ENCODE results near the gene CRAT.

CRAT gene
- total RNA-seq = 8.4 to 26.7 (median 18.7) reads per million in 17 experiments

DNA sequence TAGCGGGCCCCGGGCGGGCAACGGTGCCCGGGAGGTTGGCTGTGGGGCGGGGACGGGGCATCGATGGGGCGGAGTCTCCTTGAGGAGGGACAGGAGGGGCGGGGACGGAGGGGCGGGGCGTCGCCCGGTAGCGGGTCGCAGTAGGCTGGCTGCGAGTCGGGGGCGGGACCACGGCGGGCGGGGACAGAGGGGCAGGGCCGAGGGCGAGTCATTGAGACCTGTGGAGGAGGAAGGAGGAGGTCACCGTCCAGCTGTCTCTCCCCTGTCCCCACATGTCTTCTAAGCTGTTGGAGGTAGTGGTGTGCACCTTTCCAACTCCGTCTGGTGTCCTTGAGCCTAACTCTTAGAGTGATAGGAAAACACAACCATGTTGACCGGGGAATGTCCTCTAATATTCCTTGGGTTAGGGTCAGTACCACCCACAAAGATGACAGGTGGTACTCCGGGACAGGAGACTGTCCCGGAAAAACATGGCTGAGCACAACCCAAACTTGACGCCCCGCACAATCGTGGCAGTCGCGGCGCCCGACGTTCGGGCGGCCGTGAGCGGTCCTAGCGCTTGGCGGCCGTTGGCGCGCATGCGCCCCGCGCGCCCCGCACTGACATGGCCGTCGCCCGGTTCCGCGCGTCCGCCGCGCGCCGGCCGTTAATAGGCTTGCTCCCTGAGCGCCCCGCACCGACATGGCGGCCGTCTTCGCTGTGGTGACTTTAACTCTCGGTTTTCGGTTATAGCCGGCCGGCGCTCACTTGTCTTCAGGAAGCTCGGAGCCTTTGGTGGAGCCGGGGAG, at the start of gene CRAT, which contains the start of gene PTPA:
Gene CRAT, minus strand, starts transcription at position 54 of the 788 bp plus-strand sequence. CDS start 284 bp downstream, outside the sequence.
Gene PTPA, plus strand, starts transcription at position 676 of the 788 bp plus-strand sequence. CDS start 186 bp downstream, outside the sequence.
- peak; percentile 96 to 99 (median 98) for DNase-seq

DNA sequence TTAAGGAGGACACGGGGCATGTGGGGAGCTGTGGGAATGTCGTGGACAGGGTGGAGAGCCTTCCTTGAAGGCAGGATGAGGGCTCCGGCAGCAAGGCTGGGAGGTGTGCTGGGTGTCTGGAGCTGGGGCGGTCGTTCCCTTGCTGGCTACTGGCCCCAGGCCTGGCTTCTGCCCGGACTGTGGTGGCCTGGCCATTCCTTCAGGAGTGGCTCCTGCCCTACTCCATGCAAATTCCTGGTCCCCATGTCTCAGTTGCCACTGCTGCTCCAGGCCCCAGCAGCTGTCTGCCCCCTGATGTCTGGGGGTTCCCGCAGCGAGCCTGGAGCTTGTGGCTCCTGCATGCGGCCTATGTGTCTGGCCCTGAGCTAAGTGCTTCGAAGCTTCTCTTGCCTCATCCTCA, 45.6 kb upstream of the CRAT start:
- no peak for DNase-seq

DNA sequence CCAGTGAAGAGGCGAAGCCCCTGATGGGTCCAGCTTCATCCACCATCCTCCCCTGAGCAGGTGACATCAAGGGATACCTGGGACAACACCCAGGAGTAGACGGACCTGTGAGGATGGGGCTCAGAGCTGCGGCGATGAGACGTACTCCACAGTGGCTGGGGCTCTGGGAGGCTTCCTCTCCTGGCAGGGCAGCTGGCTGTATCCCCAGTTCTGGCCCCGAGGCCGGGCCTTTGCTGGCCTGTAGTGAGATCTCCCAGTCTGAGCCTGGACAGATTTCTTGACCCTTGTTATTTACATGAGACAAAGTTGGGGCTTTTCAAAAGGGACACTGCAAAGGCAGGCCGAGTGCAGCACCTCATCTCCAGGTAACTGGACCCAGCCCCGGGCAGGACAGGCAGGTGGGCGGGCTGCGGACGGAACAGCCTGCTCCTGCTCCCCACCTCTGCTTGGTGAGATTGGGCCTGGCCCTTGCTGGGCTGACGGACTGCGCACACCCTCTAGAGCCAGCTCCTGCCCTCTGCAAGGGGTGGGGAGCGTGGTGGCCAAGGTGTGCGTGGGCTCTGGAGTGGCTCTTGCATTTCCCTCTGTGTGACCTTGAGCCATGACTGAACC, 44.4 kb upstream of the CRAT start:
- no peak for DNase-seq

DNA sequence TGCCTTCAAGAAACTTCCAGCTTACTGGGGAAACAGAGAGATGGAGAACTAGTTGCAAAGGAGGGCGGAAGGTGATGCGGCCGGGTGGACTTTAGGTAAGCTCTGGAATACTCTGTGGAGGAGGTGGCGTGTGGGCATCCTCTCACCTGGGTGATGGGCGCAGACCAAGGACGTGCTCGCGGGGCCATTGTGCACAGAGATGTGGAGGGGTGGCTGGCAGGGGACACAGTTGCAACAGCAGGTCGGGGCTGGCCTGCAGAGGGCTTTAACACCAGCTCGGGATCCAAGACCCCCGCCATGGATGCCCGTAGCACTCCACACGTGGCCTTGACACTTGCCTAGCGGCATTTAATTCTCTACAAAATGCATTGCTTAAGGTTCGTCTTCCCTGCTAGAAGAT, 40.9 kb upstream of the CRAT start:
- DNase-seq = no peak

DNA sequence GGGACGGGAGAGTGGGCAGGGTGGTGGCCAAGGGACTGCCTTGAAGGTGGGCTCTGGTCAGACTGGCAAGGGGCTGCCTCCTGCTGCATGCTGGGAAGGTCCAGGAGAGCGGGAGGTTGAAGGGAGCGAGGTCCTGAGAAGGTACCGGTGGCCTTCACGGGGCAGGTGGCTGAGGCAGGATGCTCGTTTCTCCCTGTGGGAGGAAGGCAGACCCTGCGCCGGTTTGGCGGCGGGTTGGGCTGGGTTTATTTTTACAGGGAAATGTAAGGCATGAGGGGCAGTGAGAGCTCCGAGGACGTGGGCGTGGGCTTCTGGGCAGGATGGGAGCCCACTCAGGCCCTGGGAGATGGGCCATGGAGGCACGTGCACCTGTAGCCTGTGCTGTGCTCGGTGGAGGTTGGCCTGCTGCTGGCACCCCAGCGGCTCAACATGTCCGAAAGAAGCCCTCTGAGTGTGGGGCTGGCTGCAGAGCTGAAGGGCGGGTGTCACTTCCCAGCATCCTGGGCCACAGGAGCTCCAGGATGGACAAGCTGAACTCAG, 40.1 kb upstream of the CRAT start:
- DNase-seq = no peak

DNA sequence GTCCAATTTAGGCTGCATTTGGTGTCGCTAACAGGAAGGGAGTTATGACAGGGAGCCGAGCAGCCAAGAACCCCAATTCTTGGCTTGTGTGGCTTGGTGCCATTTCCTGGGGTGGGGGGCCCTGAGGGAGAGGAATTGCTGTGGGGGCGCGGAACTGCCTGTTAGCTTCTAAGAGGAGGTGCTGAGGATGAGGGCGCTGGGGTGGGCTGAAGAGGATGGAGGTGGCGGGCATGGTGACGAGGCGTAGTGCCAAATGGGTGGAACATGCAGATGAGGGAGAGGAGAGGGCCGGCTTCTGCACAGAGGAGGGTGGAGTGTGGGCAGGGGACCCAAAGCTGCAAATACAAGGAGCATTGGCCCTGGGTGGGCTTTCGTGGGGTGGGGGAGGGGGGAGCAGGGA, 39.5 kb upstream of the CRAT start:
- no peak for DNase-seq

DNA sequence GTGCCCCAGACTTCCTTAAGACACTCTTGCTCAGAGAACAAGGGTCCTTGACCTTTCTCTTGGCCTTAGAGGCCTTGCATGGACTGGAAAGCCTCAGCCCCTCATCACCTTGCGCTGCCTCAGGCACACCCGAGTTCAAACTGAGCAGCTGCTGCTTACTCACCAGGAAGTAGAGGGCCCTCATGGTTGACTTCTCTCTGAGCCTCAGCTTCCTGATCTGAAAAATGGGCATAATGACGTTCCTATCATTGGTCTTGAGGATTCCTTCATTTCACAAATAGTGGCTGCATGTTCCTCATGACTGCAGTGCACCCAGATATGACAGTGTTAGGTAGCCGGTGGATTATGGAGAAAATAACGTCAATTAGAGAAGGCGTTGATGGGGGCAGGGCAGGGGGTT, 38.8 kb upstream of the CRAT start:
- no peak for DNase-seq

DNA sequence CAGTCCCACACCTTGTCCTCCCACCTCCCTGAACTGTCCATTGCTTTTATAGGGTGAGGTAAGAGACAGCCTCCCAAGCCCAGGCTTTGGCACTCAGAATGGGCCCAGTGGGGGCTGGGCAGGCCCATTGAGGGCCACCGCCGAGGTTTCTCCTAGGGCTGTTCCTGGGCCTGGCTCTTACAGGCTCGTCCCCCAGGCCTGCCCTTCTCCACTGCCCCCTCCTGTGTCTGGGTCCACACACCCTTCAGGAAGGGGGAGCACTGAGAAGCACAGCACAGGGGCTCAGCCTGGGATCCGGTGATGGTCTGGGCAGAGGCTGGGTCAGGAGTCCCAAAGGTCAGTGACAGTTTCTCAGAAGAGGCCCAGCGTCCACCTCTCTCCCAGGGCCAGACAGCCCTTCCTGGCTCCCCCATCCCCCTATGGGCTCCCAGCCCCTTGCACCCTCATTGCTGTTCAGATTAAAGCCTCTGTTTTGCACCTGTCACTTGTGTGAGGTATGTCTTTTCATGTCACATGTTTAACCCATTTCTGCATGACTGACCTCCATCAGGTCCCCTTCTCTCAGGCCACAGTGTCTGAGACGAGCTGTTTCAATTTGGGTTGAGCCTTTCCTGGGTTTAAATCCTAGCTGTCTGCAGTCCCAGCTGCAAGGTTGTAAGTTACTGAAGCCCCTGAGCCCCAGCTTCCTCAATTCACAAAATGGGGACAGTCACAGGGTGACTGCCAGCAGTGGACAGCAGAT, 38.0 kb upstream of the CRAT start:
- no peak for DNase-seq

DNA sequence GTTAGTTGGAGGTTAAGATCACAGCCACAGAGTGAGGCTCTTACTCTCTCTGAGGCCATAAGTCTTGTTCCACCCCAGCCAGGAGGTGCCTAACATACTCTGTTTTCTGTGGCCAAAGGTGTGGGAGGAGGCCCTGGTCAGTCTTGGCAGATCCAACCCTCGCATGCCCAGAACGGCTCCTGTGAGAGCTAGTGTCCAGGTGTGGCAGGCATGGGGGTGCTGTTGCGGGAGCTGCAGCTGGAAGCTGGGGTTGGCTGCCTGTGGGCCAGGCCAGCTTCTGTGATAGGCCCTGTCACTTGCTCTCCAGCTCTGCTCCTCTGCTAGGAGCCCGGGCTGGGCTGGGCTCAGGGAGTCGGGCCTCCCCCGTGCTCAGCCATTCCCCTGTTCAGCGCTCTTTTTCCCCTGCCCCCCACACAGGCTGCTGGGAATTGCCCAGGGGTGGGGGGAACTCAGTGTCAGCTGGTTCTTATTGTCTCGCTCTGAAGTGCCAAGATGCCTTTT, 35.9 kb upstream of the CRAT start:
- DNase-seq = no peak

DNA sequence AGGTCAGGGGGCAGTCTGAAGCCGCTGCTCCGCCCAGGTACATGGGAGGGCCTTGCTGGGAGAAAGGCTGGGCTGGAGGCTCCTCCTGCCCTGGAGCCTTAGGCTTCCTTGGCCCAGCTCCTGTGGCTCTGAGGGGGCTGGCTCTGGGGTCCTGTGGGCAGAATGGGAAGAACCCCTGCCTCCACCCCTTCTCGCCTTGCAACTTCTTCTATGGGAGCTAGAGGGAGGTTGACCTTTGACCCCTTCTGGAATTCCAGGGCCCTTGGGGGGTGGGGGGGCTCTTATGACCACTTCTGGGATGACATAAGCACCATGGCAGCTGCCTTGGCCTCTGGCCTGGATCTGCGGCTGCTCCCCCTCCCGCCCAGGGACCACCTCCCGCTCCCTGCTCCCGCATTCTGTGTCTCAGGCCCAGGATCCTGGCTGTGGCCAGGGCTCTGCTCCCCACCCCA, 35.3 kb upstream of the CRAT start:
- no peak for DNase-seq

DNA sequence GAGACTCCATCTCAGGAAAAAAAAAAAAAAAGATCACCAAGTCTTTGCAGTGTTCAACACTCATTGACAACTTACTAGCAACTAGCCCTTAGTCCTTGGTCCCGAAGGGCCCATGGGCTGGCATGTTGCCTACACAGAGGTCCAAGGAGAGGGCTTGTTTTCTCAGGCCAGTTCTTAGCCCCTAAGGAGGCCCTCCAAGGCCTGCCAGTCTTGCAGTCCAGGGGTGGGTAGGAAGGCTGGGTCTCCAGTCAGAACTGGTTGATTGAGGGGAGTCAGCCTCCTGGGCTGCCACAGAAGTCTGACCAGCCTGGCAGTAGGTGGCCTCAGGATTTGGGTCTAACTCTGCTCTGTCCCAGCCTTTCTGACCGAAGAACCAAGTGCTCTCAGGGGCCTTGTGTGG, 34.7 kb upstream of the CRAT start:
- DNase-seq = no peak

DNA sequence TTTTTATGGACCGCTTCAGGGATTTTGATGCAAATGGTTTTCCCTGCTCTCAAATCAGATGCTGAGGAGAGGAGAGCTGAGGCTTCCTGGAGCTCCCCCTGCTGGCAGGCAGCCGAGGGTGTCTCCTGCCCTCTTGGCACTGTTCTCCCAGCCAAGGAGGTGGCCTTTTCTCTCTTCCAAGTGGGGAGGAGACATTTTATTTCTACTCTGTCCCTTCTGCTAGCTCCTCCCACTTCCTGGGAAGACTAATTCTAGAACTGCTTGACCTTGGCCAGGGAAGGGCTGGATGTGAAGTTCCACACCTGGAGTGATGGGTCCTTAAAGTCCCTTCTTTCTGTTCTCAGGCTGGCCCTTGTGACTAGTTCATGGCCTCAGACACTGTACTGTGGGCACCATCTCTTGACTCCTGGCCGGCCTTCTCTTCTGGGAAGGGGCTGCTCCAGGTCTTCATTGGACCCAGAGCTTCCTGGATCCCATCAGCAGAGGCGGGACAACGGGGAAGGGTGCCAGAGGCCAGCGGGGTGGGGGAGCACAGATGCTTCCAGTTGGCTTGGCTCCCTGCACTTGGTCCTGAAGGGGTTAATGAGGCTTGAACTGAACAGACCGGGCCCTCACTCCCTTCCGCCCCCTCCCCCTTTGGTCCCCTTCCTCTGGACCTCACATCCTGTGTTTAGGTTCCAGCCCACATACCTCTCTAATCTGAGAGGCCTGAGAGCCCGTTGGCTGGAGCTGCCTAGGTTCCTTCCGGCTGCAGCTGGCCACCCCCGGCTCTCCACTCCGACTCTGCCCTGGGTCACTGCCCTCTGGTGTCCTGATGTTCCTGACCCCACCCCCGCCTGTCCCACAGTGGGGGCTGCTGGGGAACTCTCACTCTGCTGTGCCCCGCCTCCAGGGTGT, 32.7 kb upstream of the CRAT start:
- peak; percentile 75 to 90 (median 84) for DNase-seq

DNA sequence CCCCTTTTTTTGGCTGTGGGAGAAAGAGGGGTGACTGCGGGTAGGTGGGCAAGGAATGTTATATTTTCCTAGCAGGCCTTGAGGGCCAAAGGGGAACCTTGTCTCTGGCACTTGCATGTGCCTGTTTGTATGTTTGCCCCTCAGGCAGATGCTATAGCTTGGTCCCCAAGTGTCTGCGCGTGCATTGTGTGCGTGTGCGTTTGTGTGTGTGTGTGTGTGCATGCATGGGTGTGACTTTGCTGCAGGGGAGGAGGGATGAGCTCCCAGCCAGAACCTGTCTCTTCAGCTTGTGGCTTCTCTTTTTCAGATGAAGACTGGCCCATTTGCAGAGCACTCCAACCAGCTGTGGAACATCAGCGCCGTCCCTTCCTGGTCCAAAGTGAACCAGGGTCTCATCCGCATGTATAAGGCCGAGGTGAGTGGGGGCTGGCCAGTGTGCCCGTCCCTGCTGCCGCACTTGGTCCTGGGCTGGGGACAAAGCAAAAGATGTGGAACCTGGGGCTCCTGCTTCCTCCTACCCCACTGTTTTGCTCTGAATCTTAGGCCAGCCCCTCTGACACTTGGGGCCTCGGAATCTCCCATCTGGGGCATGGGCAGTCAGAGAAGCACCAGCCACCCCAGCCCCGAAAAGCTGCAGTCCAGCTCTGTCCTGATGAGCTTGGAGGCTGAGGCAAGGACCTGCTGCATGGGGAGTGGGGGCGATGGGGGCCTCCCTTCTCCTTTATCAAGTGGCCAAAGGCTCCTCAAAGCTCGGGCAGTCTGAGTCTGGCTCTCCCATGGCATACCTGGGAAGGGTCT, 31.7 kb upstream of the CRAT start:
- no peak for DNase-seq

DNA sequence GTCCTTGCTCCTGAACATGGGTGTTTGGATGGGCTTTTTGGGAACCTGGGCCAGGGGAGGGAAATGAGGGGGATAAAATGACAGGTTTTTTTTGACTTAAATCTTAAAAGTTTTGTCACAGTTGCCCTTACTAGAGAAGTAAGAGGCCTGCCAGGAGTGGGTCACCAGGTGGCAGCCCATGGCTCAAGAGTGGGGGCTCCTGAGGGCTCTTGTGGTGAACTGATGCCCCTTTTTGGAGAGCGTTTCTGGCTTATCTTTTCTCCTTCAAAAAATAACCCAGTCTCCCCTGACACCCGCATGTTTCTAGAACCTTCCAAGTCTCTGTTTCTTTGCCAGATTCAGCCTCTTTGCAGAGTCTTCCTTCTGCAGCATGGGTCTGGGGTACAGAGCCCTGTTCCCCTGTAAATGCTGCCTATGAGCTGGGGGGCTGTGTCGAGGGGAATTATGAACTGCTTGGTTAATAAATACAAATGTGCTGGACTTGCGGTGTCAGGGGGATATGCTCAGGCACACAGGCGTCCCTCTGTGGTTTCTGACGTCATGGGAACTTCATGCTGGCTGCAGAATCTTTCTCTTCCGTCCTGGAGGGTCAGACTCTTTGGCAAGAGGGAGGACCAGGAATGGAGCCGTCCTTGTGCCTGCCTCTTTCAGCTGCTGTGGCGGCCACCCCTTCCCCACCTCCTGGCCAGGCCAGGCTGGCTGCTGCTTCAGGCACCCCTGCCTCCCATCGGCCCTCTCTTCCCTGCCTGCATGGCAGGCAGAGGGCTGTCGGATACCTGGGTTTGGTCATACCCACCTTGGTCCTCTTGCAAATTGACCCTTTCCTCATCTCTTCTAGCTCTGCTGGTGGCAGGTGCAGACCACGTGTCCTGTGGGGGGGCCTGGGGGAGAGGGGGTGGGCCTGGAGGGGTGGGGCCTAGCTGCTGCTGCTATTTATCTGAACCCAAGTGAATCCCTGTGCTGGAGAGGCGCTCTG, 30.8 kb upstream of the CRAT start:
- peak; percentile 74 to 89 (median 86) for DNase-seq

DNA sequence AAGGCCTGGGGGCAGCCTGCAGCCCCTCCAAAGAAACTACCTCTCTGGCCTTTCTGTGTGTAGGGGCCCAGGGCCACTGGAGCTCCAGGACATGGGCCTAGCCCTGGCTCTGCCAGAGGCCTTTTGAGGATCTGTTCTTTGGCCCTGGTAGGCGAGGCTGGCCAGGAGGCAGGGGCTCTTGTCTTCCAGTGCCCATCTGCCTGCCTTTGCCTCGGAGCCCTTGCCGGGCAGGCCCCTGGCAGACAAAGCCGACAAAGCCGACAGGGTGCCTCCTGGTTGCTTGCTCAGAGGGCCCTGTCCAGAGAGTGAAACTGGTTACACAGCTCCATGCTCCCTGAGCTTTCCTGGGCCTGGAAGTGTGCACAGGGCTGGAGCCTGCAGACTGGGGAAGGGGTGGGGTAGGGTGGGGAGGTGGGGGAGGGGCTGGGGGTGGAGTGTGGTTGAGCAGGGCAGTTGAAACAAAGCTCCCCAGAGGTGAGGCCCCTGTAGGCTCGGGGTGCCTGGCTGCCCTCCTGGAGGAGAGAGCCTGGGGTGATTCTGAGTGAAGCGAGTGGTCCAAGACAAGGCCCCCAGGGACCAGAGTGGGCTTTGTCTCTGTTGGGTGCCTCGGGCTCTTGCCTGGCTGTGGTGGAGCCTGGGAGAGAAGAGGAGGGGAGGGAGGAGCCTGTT, 29.9 kb upstream of the CRAT start:
- DNase-seq = peak in 2 of 4 experiments; percentile 39 to 50

DNA sequence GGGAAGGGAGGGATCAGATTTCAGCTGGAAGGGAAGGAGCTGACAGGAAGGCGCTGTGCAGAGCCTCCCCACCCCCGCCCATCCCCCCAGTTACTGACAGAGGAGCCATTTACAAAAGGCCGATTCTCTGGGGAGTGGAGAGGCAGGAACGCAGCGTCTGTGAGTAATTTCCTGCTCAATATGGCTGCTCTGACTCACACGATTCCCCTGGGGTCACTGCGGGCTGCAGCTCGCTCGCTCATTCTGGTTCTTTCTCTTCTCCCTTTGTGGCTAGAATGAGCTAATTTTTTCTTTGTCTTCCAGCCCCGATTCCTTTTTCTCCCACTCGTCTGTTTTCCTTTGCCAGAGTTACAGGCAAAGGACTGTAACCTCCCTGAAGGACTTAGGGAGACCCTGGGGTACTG, 29.4 kb upstream of the CRAT start:
- DNase-seq = peak; percentile 94 to 98 (median 95)

DNA sequence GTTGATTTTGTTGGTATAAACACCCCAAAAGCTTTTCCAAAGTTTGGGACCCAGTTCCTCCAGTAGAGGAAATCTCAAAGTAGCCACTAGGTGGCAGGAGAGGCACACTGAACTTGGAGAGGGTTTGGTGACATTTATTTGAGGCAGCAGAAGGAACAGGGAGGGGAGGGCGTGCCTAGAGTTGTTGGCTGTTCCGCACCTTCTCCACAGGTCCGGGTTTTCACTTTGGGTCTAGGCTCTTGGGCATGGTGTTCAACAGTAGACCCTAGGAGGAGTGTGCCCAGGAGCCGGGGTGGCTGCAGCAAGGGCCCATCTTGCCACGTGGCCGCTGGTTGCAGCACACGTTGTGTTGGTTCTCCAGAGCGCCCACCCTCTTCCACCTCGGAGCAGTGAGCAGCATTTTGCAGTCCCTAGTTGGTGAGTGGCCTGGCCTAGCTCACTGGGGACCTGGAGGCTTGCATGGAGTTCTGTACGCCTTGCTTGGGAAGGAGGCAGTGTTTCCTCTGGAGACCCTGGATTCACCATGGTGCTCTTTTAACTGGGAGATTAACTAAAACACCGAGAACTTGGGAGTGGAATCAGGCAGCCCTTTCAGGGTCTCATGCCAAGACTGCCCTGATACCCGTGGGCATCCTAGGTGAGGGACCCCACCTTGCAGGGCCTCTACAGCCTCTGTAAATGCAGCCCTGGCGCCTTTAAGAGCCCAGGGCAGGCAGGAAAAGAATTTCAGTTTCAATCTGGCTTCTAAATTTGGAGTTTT, 28.8 kb upstream of the CRAT start:
- peak; percentile 89 to 92 (median 91) for DNase-seq
